ENCODE measurements around the gene CHSY3.

CHSY3 gene

GRCh38 chr5:129945028-129945427 is 40.8 kb downstream of the CHSY3 start:
- peak; percentile 66 to 88 for DNase-seq (ENCODE audit: low read depth in 2 of 2)

DNA sequence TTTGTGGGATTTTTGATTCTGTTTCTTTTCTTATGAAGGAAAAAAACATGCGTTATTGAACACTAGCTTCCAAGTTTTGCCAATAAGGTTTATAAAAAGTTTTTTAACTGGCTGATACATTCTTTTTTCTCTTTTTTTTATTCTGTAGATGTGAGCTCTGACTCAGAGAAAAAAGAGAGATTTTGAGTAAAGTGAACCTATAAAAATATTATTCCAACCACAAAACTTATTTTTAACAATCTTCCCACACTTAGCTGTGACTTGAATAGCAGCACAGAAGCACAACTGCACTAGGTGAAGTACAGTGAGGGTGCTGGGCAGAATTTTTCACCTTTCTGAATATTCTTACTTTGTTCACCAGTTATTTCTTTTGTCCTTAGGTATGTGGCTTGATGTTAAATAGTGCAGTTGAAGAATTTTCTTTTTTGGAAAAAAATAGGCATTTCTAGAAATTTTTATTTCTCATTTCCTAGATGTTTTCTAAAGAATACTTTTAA is 41.6 kb downstream of the CHSY3 start:
- H3K4me3 ChIP-seq (replicated peaks in 1 of 2; ENCODE audit: low read depth in 2 of 2, low read length in 2 of 2), result no peak overlapping the region
- DNase-seq (ENCODE audit: low read depth in 2 of 2), result peak in 1 of 2 donors; percentile 9
- TF ChIP-seq CTCF (IDR thresholded peaks at IDR 0.05; ENCODE audit: low read depth, low read length), result no peak

More at GRCh38 chr5:129945028-129945427, 40.8 kb downstream of the CHSY3 start:
- no peak for TF ChIP-seq CTCF (IDR thresholded peaks at IDR 0.05; ENCODE audit: low read depth, low read length)
- no peak overlapping the region for H3K4me3 ChIP-seq (replicated peaks in 1 of 2; ENCODE audit: low read depth in 2 of 2, low read length in 2 of 2)

DNA sequence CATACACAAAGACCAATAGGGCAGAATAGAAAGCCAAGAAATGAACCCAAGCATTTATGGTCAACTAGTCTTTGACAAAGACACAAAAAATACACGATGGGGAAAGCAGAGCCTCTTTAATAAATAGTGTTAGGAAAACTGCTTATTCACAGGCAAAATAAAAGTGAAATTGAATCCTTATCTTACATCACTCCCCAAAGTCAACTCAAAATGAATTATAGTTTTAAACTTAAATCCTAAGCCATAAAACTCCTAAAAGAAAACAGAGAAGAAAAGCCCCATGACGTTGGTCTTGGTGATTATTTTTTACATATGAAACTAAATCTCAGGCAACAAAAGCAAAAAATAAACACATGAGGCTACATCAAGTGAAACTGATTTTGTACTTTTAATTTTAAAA is 46.8 kb downstream of the CHSY3 start:
- TF ChIP-seq CTCF (IDR thresholded peaks at IDR 0.05; ENCODE audit: low read depth, low read length), result no peak
- no peak overlapping the region for H3K4me3 ChIP-seq (replicated peaks in 1 of 2; ENCODE audit: low read depth in 2 of 2, low read length in 2 of 2)
- DNase-seq (ENCODE audit: low read depth in 2 of 2), result no peak

DNA sequence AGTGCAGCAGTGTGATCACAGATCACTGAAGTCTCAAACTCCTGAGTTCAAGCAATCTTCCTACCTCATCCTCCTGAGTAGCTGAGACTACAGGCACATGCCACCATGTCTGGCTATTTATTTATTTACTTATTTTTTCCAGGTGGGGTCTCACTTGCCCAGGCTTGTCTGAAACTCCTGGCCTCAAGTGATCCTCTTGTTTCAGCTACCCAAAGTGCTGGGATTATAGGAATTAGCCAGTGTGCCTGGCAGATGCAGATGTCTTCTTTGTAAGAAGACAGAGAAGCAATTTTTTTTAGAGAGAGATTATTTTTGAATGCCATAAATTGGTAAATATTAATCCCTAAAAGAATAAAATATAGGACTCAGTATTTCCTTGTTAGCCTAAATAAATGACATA is 54.3 kb downstream of the CHSY3 start:
- H3K4me3 ChIP-seq (replicated peaks in 1 of 2; ENCODE audit: low read depth in 2 of 2, low read length in 2 of 2), result no peak overlapping the region
- TF ChIP-seq CTCF (IDR thresholded peaks at IDR 0.05; ENCODE audit: low read depth, low read length), result no peak
- DNase-seq (ENCODE audit: low read depth in 2 of 2), result no peak

DNA sequence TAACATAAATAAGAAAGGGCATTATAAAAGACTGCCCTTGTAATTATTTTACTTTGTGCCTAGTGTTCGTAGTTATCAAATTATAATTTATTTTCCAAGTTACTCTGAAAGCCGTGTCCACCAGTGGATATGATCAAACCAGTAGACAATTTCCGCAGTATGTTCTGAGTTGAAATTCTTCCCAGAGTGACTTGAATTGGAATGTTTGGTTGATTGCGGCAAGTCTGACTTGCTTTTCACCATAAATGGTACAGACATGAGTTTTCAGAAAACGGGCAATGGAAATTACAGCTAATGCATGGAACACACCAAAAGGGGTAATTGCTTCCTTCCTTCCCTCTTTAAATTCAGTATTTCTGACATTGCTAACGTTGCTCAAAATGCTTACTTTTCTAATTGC is 56.6 kb downstream of the CHSY3 start:
- peak; percentile 13 to 21 for DNase-seq (ENCODE audit: low read depth in 2 of 2)
- no peak overlapping the region for H3K4me3 ChIP-seq (replicated peaks in 1 of 2; ENCODE audit: low read depth in 2 of 2, low read length in 2 of 2)
- no peak for TF ChIP-seq CTCF (IDR thresholded peaks at IDR 0.05; ENCODE audit: low read depth, low read length)

- H3K4me3 ChIP-seq (replicated peaks in 1 of 2; ENCODE audit: low read depth in 2 of 2, low read length in 2 of 2), result no peak overlapping the region
These were observed 58.2 kb downstream of the CHSY3 start for GRCh38 chr5:129962506-129962905.

More at GRCh38 chr5:129962506-129962905, 58.2 kb downstream of the CHSY3 start:
- no peak for TF ChIP-seq CTCF (IDR thresholded peaks at IDR 0.05; ENCODE audit: low read depth, low read length)
- no peak for DNase-seq (ENCODE audit: low read depth in 2 of 2)

Data from cardiac fibroblast (primary cell).